HuH-7 (cell line): Measurements from ENCODE around the gene RALGAPA1.
"Not testable (repeated sequence)": the region's sequence is repeated elsewhere in the genome, so short reads cannot be mapped to it uniquely, and the experiment has no call there.

ENCODE experiments used
- DNase-seq: peaks from one replicate; pipeline ENCODE4 v3.0.0; 2011; ENCODE audit warnings: low spot score

Gene RALGAPA1

DNA sequence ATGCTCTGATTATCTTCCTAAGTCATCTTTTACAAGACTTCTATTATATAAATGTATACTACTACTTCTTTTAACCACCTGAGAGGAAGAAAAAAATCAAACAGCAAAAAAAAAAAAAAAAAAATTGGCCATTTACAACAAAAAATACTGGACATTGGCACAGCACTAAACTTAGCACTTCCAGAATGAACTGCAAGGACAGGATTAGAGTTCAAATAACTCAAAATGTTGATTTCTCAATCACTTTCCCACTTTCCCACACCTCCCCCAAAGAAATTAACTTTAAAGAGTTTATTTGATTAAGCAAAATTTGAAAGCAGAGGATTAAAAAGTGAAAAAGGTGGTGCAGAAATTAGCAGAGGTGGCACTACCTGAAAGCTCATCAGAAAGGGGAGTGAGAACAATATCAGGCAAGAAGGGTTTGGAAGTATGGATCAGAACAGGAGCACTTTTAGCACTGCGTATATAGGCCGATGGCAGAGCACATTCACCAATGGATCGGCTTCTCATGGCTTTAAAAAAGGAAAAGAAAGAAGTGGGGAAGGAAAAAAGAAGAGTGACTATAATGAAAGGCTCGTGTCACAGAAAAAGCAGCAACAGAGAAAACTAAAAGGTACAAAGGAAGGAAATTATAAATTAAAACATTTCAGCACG lies 109.2 kb downstream of the RALGAPA1 start:
- no peak for DNase-seq

DNA sequence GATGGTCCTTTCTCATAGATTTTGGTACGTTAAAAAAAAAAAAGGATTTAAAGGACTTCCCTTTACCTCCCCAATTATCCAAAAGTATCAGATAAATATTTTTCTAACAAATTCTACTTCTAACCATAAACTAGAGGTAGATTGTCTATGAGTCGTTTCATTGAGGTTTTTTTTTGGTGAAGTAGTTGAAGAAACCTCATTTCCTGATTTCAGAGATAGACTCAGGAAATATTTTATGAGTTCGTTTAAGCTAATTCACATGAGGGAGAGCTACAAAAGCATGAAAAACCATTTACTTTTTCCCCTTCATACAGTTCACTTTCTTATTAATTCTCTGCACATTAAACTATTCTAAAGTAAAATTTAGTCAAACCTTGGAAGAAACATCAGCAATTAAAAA lies 112.5 kb downstream of the RALGAPA1 start:
- no peak for DNase-seq

DNA sequence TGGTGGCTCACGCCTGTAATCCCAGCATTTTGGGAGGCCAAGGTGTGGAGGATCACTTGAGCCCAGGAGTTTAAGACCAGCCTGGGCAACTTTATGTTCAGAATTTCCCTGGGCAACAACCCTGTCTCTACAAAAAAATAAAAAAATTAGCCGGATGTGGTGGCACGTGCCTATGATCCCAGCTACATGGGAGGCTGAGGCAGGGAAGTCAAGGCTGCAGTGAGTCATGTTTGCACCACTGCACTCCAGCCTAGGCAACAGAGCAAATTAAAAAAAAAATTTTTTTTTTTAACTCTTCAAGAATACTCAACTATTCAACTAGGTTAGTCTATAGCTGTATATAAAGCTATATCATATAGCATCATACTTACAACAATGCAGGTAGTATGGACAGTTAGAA lies 113.0 kb downstream of the RALGAPA1 start:
- no peak for DNase-seq

DNA sequence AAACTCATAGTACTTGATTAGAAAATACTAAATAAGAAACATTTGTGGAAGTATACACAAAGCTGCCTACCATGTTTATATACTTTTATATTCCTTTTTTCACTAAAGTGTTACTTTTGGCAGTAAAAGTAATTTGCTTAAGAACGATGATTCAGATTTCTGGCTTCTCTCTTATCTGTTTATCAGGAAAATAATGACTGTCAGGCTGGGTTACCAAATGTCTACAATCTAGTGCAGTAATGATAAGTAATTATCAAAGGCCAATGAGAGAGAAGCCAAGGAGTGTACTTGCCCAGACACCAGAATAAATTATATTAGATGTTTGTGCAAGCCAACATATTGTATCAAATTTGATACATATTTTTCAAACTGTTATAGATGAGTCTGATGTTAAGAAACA lies 113.4 kb downstream of the RALGAPA1 start:
- DNase-seq, result no peak

DNA sequence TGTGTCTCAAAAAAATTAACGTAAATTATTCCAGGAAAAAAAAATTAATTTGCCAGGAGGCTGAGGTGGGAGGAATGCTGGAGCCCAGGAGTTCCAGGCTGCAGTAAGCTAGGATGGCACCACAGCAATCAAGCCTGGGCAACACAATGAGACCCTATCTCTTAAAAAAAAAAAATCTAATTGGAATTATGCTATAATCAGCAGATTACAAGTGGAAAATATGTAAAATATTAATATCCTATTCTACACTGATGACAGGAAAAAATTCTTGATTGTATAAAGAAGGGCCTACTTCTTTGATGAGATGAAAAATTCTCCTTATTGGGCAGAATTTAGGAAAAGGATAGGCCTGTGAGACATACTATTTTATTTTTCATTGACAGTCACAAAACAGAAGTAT lies 114.0 kb downstream of the RALGAPA1 start:
- no peak for DNase-seq

DNA sequence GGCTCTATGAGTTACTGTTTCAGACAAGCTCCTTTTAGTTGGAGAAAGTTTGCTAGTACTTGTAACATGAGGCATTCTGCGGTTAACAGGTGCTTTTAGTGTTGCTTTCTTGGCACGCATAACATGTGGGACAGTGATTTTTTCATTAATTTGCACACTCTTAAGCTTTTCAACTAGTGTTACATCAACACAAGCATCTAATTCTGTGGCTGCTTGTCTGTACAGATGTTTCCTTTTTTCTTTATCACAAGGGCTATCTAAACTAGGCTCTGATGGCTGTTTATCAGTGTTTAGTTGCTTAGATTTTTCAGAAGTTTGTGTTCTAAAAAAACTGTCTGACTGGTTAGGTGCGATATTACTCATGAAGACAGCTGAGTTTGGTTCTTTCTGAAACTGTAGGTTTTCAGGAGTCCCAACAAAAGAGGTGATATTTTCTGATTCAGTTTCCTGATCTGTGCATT lies 120.1 kb downstream of the RALGAPA1 start:
- DNase-seq, result no peak

DNA sequence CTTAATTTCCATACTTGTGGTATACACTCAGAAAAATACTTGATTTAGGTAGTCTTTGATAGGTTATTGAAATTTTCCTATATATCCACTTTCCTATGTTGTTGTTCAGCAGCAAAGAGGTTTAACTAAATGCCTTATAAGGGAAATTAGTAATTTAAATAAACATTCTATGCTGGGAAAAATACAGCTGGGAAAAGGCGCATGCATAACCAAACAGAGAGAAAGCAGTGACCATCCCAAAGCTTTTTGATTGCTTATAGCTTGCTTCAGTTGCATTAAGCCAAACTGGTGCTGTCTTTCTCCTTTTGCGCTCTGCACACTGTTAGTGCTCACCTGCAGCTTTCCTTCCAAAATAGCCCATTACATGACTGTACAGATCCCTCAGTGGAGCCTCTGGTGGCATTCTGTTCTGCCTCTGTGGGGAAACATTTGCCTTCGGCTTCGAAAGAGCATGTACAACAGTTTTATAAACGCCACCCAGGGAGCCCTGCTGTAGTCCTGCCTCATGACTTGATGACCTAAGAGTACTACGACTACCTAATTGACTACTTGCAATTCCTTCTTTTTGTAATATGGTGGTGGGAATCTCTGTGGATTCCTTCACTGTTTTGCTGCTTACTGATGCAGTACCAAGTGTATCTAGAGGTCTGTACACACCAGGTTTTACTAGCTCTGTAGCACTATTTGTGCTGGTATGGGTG lies 120.8 kb downstream of the RALGAPA1 start:
- DNase-seq, result no peak

DNA sequence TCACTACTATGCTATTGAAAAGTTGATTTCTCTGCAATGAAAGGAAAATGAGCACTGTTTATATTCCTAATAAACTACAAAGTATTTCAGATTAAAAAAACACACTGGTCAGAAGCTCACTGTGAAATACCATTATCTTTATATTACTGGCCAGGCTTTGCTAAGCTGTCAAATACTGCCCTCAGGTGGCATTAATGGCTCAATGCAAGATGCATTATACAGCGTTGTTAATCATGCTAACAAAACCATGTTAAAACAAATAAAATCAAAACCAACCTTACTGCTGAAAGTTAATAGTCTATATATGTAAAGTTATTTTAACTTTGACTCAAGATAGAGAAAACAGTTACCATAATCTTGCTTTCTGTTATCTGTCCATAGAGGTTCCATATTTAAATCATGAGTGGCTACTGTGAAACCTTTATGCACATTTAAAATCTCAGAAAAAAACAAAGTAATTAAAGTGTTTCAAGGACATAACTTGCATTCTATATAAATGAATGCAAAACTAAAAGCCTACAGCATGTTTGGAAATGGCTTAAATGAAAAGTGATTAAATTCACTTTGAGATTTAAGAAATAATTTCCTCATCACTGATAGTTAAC lies 121.7 kb downstream of the RALGAPA1 start:
- peak; percentile 6 for DNase-seq

DNA sequence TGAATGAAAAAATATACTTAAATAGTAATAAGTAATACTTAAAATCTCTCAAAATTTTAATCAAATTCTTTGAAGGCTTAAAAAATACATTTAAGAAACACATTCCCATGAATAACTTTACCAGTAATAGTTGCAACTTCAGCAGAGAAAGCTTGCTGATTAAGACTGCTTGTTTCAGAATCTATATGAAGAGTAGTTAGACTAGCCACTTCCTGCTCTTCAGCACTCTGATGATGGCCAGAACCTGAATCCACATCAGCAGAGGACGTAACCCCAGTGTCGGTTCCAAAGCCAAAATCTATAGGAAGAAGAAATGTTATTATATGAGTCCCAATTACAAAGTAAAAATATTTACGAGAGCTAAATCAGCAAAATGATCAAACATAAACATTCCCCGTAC lies 125.4 kb downstream of the RALGAPA1 start:
- DNase-seq, result not testable (repeated sequence)

DNA sequence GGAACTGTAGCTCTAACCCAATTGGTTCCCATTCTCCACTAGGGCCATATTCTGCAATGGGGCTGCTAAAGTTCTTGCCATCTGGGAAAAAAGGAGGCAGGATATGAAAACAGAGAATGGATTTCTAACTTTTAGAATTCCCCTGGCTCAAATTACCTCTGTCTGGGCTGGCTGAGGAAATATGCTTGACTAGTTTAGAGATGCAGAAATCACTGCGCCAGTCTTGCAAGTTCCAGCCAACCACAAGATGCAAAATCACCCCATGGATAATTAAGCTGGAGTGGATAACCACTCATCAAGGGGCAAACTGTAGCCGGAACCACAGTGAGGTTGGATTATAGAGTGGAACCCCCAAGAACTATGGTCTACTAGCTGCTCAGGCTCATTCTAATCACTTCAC lies 126.3 kb downstream of the RALGAPA1 start:
- DNase-seq, result no peak

DNA sequence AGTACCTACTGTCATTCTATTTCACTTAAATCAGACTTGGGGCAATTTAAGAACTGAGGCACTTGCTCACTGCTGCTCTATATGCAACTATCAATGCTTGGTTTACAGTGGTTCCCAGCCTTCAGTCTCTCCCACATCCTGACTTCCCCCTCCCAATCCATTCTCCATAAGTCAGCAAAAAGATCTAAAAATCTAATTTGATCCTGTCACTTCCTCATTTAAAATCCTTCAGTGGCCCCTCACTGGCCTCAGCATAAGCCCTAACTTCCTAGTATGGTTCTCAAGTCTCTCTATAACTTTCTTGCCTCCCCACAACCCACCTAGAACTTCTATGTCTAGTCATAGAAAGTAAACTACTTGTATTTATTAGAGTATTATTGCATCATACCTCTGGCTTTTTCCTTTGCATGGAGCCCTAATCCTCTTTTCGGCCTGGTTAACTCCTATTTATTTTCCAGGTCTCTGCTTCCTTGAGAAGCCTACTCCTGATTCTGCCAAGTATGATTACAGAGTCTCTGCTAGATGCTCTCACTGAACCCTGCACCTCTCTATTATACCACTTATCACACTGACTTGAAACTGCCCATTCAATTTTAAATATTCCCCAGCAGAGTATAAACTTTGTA lies 130.6 kb downstream of the RALGAPA1 start:
- no peak for DNase-seq

DNA sequence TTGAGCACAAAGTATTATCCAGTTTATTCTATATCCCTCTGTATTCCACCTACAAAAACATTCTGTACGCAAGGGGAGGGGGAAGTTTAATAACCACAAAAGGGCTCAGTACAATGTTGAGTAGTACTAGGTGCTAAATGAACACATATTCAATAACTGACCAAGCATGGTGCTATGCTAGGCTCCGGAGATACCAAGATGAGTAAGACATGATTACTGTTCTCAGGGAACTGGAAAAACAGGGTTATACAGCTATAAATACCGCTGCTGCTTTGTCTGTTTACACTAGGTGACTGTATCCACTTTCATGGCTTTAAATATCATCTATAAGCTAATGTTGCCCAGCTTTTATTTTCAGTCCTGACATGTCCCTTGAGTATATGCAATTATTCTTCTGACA lies 139.3 kb downstream of the RALGAPA1 start:
- DNase-seq, result no peak

DNA sequence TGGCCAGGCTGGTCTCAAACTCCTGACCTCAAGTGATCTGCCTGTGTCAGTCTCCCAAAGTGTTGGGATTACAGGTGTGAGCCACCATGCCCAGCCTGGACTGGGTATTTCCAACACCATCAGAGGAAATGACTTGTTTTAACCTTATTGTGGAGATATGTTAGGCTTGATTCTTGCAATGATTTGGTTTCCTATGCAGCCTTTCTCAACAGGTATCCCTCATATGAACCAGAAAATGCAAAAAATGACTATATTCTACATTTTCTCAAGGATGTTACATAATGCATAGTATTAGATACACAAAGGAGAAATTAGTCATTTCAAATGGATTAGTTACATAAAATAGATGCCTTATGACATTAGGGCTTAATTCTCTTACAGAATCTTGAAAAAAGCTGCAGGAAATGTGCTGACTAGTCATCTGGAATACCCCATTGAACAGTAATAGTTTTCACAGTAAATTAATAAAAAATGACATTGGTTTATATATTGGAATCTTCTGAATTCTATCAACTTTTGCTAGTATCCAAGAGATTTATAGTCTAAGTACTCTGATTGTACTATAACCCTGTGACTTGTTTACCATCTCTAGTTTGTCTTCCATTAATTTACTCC lies 142.6 kb downstream of the RALGAPA1 start:
- no peak for DNase-seq

DNA sequence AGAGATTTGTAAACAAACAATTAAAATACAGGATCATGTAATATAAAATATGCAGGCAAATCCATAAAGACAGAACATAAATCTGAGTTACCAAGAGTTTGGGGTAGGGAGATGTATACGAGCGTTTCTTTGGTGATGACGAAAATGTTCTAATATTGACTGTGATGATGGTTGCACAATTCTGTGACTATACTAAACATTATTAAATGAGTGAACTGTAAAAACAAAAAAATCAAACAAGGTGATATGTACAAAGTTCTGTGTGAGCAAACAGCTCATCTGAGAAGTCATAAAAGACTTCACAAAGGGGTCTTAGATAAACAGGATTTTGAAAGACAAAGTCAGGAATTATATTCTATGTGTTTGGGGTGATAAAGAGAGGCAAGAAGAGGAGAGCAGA lies 147.2 kb downstream of the RALGAPA1 start:
- no peak for DNase-seq

DNA sequence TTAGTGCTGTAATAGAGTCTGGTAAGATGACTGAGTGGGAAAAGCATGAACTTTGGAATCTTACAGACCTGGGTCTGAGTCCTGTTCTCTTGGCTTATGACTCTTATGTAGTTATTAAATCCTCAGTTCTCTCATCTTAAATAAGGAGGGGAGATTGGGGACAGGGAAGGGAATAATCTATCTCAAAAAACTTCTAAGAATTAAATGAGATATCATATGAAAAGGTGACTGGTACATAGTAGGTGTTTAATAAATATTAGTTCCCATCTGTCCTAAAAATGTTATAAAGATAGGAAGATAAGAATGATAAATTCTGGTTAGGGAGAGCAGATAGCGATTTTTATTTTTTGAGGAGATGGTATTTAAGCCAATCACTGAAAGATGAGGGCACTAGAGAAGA lies 156.1 kb downstream of the RALGAPA1 start:
- DNase-seq, result no peak

DNA sequence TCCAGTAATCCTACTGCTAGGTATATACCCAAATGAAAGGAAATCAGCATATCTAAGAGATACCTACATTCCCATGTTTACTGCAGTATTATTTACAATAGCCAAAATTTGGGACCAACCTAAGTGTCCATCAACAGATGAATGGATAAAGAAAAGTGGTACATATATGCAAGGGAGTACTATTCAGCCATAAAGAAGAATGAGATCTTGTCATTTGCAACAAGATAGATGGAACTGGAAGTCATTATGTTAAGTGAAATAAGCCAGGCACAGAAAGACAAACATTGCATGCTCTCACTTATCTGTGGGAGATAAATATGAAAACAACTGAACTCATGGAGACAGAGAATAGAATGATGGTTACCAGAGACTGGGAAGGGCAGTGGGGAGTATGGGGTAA lies 165.6 kb downstream of the RALGAPA1 start:
- no peak for DNase-seq

DNA sequence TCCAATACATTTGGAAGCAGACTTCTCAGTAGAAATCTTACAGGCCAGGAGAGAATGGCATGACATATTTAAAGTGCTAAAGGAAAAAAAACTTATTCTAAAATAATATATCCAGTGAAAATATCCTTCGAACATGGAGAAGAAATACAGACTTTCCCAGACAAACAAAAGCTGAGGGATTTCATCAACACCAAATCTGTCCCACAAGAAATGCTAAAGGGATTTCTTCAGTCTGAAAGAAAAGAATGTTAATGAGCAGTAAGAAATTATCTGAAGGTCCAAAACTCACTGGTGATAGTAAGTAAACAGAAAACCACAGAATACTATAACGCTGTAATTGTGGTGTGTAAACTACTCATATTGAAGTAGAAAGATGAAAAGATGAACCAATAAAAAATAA lies 171.2 kb downstream of the RALGAPA1 start:
- no peak for DNase-seq

DNA sequence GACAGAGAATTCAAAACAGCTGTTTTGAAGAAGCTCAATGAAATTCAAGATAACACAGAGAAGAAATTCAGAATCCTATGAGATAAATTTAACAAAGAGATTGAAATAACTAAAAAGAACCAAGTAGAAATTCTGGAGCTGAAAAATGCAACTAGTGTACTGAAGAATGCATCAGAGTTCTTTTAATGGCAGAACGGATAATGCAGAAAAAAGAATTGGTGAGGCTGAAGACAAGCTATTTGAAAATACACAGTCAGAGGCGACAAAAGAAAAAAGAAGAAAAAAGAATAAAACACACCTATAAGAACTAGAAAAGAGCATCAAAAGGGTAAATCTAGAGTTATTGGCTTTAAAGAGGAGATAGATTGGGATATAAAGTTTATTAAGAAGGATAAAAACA lies 171.8 kb downstream of the RALGAPA1 start:
- DNase-seq, result no peak

DNA sequence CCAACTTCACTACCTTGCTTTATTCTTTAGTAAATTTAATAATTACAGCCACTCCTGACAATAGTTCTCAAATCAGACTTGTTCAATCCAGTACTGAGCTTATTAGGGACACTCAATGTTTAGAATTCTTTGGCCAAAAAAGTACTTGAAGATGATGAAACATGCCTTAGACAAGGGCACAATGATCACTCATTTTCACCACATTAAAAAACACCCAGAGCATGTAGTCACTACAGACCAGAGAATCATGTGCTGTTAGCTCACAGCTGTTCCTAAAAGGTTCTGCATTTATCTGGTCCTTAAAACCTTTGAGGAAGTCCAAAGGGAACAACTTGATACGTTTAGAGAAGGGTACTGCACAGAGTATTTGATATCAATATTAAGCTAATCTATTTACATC lies 176.4 kb downstream of the RALGAPA1 start:
- DNase-seq, result no peak

DNA sequence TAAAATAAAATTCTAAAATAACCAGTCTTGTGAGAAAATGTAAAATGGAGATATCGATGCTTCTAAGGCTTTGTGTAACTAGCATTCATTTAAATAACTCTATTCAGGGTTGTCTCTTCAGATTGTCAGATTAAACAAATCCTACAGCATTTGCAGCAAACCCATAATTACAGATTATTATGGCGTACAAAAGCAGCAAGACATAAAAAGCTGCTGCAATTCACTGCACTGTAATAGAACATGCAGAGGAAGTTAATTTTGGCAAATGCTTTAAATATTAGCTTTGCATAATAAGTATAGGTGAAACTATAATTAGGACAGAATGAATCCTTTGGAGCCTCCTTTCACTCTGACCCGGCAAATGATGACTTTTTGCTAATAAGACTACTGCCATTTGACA lies 176.8 kb downstream of the RALGAPA1 start:
- DNase-seq, result no peak

DNA sequence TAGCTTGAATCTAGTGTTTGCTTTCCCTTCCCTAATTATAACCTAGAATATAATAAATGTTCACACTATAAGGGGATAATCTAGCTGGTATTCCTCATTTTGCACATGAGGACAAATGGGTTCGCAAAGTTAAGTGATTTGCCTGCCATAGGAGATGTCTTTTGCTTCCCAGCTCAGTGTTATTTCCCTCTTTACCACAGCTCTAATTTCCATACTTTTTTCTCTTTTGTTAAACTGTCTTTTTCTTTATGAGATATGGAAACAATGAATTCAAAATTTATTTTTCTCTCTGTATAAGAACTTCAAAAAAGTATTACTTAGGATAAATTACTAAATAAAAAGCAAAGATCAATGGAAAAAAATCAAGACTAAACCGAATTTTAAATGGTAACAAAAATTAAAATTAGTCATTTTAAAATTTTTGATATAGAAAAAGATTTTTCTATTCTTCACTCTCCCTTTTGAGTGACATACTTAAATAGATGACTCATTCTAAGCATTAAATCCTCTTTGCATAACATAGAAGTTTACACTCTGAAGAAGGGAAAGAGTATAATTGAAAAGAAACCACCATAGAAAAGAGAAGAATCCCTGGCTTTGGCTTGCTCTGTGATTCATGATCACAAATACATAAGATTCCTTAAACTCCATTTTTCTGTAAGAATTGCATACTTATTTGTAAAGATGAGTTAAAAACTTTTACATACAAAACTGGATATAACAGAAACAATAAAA lies 177.9 kb downstream of the RALGAPA1 start:
- no peak for DNase-seq

DNA sequence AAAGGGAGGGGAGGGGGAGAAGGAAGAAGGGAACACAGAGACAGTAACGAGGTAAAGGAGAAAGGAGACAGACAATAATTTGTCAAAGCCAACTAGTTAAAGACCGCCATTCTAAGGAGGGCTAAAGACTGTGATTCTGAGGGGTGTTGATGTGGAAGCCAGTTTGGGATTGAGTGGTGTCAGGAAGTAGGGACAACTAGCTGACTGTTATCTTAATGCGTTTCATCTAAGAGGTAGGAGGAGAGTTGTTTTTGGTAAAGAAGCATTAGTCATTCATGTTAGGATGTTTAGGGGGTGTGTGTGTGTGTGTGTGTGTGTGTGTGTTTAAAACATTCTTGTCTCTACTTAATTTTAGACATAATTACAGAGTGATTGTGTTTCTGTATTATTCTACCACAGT lies 180.1 kb downstream of the RALGAPA1 start:
- DNase-seq, result no peak
